Cardiac muscle cell (in vitro differentiated cells and primary cell): ENCODE measurements around the gene NMT1. TPM values are rescaled to one million over a fixed set of nuclear protein-coding genes. Genes with fewer than 3 reads are reported as not detected.

Source experiments
- DNase-seq, 2 donors: peaks; one replicate each; pipeline versions ENCODE4 v3.0.0 to v3.0.0-alpha.2; 2010 to 2017; ENCODE audit warnings: low read depth in 1 of 2, low spot score in 1 of 2
- H3K27ac ChIP-seq: fragments of 200-600 bp; sonication (generic); 2 replicates; pipeline ENCODE4 v1.5.1; 2016
- H3K27me3 ChIP-seq: fragments of 200-600 bp; sonication (generic); 2 replicates; pipeline ENCODE4 v1.6.0; 2016; ENCODE audit warnings: control low read depth
- H3K36me3 ChIP-seq: fragments of 200-600 bp; sonication (generic); 2 replicates; pipeline ENCODE4 v1.5.1; 2016; ENCODE audit warnings: control low read depth
- H3K4me1 ChIP-seq: fragments of 200-600 bp; sonication (generic); 2 replicates; pipeline ENCODE4 v1.8.1; 2017; ENCODE audit warnings: low read depth, mild to moderate bottlenecking, mixed run types
- H3K4me3 ChIP-seq: fragments of 200-600 bp; sonication (generic); 2 replicates; pipeline ENCODE4 v1.5.1; 2016; ENCODE audit warnings: mild to moderate bottlenecking
- H3K9me3 ChIP-seq: fragments of 200-600 bp; sonication (generic); 2 replicates; pipeline ENCODE4 v1.5.1; 2017; ENCODE audit warnings: low read depth, mild to moderate bottlenecking, control low read depth
- polyA plus RNA-seq: library from polyadenylated mRNA; unstranded; fragments of >200 nt; fragmentation: Nextera tagmentation; extraction: Ambion mirVana; gene quantifications from 2 replicates; pipeline ENCODE4 v1.2.1, GENCODE V29; 2016
- total RNA-seq: library from RNA; depleted of rRNA; stranded (reverse); fragments of >200 nt; gene quantifications from 2 replicates; pipeline ENCODE4 v1.2.3, GENCODE V29; 2016
- TF ChIP-seq, protein P1 (sequence below): IDR thresholded peaks from 2 replicates; pipeline ENCODE4 v1.5.1; 2012; ENCODE audit warnings: low read depth, mild to moderate bottlenecking, low read length

The NMT1 gene
- total and polyA plus RNA-seq, 2 experiments from 2014 or later: 85.2 to 113 TPM

- Histone ChIP-seq H3K4me1 (peaks cover 8% of the 10 kb centered on the region), H3K4me3 (peak within 1 kb of the TSS; percentile 23), H3K27ac (no peak within 1 kb of the TSS), H3K9me3 (no peaks in the 10 kb centered on the region), H3K36me3 (no peaks in the 10 kb centered on the region), H3K27me3 (no peaks in the 10 kb centered on the region)
- TF ChIP-seq, protein P1, sequence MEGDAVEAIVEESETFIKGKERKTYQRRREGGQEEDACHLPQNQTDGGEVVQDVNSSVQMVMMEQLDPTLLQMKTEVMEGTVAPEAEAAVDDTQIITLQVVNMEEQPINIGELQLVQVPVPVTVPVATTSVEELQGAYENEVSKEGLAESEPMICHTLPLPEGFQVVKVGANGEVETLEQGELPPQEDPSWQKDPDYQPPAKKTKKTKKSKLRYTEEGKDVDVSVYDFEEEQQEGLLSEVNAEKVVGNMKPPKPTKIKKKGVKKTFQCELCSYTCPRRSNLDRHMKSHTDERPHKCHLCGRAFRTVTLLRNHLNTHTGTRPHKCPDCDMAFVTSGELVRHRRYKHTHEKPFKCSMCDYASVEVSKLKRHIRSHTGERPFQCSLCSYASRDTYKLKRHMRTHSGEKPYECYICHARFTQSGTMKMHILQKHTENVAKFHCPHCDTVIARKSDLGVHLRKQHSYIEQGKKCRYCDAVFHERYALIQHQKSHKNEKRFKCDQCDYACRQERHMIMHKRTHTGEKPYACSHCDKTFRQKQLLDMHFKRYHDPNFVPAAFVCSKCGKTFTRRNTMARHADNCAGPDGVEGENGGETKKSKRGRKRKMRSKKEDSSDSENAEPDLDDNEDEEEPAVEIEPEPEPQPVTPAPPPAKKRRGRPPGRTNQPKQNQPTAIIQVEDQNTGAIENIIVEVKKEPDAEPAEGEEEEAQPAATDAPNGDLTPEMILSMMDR: peak; percentile 100
- peak; percentile 98 for DNase-seq
Measured at GRCh38 chr17:45135192-45135977, 74.3 kb downstream of the NMT1 start, which contains the start of gene ACBD4. Gene ACBD4 (plus strand): TSS chr17:45135687. CDS start chr17:45136145, 458 bp downstream.

GRCh38 chr17:45135978-45136791 lies 75.1 kb downstream of the NMT1 start:
- Histone ChIP-seq H3K27ac (no peak overlapping the region), H3K4me3 (peak overlapping the region; percentile 23), H3K9me3 (no peaks in the 10 kb centered on the region), H3K36me3 (no peaks in the 10 kb centered on the region), H3K4me1 (peaks cover 8% of the 10 kb centered on the region), H3K27me3 (no peaks in the 10 kb centered on the region)
- TF ChIP-seq, protein P1: no peak
- DNase-seq: no peak

- peaks cover 8% of the 10 kb centered on the region for H3K4me1 ChIP-seq
- no peaks in the 10 kb centered on the region for H3K36me3 ChIP-seq
- no peak for DNase-seq
- no peaks in the 10 kb centered on the region for H3K9me3 ChIP-seq
- H3K4me3 ChIP-seq: no peak overlapping the region
- H3K27me3 ChIP-seq: no peaks in the 10 kb centered on the region
- TF ChIP-seq, protein P1: no peak
- H3K27ac ChIP-seq: no peak overlapping the region
Measured at GRCh38 chr17:45136846-45137560, 75.9 kb downstream of the NMT1 start.

GRCh38 chr17:45137561-45138305 lies 76.6 kb downstream of the NMT1 start:
- no peak for DNase-seq
- Histone ChIP-seq H3K4me3 (no peak overlapping the region), H3K4me1 (peaks cover 8% of the 10 kb centered on the region), H3K27me3 (no peaks in the 10 kb centered on the region), H3K36me3 (no peaks in the 10 kb centered on the region), H3K27ac (no peak overlapping the region), H3K9me3 (no peaks in the 10 kb centered on the region)
- TF ChIP-seq, protein P1: no peak

DNA sequence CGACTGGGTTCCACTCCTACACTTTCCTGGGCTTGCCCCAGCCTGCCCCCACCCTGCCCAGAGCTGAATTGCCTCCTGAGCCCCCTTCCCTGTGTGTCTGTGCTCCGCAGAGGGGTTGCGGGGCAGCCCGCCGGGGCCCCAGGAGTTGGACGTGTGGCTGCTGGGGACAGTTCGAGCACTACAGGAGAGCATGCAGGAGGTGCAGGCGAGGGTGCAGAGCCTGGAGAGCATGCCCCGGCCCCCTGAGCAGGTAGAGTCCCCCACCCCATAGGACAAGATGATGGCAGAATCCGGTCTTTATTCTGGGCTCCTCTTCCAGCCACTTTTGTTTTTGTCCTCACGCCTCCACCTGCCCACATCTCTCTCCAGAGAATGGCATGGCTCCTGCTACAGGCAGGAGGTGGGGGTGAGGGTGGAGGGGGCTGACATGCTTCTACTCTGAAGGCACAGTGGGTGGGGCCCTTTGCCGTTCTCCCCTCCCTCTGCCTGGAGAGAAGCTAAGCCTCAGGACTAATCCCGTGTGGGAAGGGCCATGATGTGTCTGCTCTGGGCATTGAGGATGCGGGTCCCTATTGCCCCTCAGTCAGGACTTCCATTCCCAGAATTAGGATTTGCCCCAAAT lies 77.9 kb downstream of the NMT1 start:
- TF ChIP-seq, protein P1: no peak
- H3K9me3 ChIP-seq: no peaks in the 10 kb centered on the region
- DNase-seq: no peak
- no peak overlapping the region for H3K27ac ChIP-seq
- H3K27me3 ChIP-seq: no peaks in the 10 kb centered on the region
- H3K4me3 ChIP-seq: no peak overlapping the region
- peaks cover 8% of the 10 kb centered on the region for H3K4me1 ChIP-seq
- no peaks in the 10 kb centered on the region for H3K36me3 ChIP-seq
